Measurements from ENCODE around the gene LINGO3.

DNA sequence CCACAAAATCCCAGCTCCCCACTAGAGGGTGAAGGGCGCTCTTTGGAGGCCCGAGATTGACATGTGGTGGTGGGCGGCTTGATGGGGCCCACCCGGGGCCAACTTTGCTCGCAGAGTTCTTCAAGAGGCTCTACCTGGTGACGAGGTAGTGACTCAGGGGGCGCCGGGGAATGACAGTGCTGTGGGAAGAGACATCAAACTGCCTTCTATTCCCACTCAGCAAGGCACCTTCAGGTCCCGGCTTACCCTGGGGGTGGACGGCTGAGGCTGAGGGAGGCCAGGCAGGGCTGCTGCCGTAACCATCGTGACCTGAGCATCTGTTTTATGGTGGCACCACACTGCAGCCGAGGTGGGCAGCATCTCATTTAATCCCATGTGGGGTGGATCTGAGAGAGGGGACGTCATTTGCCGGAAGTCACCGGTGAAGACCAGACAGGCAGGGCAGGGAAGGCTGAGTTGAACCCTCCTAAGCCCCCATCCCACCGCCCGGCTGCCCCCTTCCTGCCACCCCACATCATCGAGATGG is 1.6 kb downstream of the LINGO3 start:
- TF ChIP-seq, protein P1, sequence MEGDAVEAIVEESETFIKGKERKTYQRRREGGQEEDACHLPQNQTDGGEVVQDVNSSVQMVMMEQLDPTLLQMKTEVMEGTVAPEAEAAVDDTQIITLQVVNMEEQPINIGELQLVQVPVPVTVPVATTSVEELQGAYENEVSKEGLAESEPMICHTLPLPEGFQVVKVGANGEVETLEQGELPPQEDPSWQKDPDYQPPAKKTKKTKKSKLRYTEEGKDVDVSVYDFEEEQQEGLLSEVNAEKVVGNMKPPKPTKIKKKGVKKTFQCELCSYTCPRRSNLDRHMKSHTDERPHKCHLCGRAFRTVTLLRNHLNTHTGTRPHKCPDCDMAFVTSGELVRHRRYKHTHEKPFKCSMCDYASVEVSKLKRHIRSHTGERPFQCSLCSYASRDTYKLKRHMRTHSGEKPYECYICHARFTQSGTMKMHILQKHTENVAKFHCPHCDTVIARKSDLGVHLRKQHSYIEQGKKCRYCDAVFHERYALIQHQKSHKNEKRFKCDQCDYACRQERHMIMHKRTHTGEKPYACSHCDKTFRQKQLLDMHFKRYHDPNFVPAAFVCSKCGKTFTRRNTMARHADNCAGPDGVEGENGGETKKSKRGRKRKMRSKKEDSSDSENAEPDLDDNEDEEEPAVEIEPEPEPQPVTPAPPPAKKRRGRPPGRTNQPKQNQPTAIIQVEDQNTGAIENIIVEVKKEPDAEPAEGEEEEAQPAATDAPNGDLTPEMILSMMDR (IDR thresholded peaks at IDR 0.05), result no peak
- TF ChIP-seq EP300 (IDR thresholded peaks at IDR 0.05) (no peak), POLR2A (IDR thresholded peaks at IDR 0.05) (no peak)
